NCI-H1092 treated with DMSO at 0.1 percent for 48 hours (cell line): ENCODE data around the gene NBEAL2.

ENCODE experiments used
- DNase-seq: peaks from one replicate; lab custom pipeline; 2025; lab: John Stamatoyannopoulos, UW

Gene NBEAL2

GRCh38 chr3:46978985-46979944 is at the start of gene NBEAL2:
Gene NBEAL2, plus strand, starts transcription at chr3:46979666. Its CDS starts 196 bp downstream, at chr3:46979862.
- peak; percentile 62 for DNase-seq

GRCh38 chr3:46930166-46930944 is 49.1 kb upstream of the NBEAL2 start:
- DNase-seq: no peak

DNA sequence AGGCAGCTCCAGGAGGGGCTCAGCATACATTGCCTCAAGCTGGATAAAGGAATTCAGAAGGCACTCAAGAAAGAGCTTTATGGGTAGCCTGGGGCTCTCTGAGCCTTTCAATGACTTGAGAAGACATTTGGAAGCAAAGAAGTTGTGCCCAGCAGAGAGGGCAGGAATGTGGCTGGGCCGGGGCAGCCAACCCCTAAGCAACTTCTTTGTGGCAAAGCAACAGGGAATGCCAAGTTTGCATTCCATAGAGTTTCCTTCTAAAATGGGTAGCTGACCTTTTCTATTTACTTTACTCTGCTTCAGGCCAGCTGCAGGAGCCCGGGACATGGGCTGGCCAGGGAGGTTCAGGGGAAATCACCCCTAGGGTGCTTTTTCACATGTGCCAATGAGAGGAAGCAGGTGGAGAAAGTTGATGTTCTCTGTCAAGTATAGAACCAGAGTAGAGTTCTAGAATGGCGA is 48.5 kb upstream of the NBEAL2 start:
- DNase-seq: no peak

DNA sequence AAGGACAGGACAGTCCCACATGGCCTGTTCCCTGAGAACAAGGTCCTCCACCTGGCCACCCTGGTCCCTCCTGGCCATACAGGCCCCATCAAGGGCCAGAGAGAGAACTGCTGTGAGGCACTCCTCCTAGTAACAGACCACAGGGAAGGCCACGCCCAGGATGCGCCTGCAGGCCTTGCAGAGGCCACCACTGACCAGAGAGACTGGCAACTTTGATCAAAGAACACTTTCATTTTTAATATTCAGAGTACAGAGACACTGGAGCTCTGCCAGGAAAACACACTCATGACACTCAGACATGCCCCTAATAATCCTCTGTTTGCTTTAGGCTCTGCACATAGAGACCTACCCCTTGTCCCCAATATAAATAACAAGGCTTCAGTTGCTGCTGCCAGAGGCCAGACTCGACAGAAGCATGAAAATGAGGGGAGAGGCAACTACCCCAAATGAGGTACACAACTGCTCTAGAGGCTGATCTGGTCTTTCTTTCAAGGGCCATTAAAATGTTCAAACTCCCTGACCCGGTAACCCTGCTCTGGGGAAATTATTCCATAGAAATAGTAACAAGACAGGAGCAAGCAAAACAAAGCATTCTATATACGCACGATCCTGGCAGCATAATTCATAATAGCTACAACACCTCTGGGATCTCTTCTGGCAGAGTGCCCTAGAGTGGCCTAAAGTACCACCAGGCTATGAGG is 47.7 kb upstream of the NBEAL2 start:
- DNase-seq: peak; percentile 29

DNA sequence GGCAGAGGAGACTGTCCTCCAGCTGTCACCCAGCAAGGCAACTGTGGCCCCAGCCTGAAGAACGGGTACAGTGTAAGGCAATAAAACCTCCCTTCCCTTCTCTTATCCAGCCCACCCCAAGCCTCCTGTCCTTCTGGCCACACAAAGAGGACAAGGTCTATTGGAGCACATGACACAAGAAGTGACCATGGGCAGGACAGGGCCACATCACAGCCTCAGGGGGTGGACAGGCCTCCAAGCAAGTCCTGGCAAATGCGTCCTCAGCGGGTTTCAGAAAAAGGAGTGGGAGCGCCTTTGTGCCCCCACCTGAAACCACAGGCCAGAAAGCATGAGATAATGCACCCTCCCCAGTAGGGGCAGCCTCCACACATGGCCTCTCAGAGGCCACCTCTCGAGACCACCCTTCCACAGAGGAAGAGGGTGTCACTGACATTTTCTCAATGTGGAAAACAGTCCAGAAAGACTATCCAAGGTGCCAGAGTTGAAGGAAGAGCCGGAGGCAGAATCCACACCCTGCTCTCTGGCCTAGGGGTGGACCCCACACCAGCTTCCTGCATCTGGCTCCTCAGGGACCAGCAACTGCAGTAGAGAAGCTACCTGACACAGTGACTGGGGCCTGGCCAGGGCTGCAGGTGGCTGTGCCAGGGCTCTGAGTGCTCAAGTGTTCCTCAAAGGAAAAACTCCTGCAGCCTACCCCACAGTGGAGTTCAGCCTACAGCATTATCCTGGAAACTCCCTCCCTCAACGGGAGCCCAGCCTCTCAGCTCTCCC is 46.8 kb upstream of the NBEAL2 start:
- DNase-seq: no peak

GRCh38 chr3:46933261-46933660 is 46.2 kb upstream of the NBEAL2 start:
- no peak for DNase-seq

- peak; percentile 25 for DNase-seq
These were observed 45.4 kb upstream of the NBEAL2 start for GRCh38 chr3:46934072-46934471.

DNA sequence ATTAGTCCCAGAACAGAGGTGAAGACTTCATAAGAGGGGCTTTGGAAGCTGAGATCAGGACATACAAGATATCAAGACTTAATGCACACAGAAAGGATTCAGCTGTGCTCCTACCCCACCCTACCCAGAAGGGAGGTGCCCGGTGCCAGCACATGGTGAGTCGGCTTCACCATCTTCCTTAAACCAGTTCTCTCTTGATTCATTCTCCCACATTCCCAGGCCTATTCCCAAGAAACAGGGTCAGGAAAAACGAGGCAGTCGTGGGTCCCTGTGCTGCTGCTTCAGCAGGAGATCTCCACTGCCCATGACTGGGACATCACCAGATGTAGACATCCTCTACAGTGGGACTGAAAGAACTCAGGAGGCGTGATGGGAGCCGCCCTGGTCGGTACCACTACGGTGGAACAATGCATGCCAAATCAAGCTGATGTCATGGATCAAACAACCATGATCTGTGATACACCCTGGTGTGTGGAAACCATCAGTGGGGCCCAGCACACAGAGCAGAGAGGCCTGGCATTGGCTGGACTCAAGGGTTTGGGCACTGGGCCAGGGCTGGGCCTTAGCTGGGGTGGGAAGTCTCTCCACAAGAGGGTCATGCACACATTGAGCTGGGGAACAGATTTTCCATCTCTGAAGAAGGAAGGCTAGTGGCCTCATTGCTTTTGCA is 44.8 kb upstream of the NBEAL2 start:
- peak; percentile 16 for DNase-seq

DNA sequence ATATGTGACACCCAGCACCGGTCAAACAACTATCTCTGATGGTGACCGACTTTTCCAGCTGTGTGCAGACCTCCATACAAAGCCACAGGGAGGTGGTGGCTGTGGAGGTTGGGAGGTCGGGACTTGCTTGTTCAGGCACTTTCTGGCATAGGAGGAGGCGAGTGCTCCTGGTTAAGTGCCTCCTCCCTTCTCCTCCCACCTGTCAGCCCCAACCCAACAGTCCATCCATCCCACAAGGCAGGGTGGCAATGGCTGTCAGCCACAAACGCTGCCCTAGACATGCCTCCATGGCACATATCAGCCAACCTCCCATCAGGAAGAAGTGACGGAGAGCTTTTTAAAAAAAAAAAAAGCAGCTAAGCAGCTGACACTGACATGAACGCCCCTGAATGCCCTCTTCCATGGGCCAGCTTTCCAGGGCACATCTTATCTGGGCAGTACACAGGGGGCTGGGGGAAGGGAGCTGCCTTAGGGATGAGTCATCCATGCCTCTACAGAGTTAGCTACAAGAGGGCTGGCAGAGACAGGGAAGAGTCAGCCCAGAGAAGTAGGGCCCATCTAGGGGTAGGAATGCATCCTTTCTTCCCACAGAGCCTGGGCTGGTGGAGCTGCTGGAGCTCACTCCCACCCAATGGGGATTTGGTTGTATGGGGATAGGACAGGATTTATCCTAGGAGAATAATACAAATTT is 44.2 kb upstream of the NBEAL2 start:
- no peak for DNase-seq

GRCh38 chr3:46935989-46936558 is 43.4 kb upstream of the NBEAL2 start:
- DNase-seq: no peak

DNA sequence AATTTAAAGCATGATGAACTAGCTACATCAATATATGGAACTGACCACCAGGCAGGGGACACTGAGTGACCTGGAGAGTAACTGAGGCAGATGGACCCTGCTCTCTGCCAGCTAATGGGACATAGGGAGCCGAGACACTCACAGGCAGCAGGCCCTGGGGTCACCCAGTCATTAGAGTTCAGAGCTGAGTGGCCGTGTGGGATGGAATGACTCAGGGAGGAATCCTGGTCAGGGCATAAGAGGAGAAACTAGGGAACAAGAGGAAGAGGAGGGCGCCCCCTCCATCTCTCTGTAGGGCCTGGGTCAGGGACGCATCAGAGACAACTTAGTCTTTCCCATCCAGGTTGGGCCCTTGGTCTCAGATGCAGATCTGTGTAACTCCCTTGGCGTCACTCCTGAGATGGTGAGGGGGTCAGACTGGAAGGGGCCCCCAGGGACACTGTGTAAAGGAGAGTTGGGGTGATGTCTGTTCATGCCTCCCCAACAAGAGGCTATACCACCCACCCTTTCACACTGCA is 42.7 kb upstream of the NBEAL2 start:
- DNase-seq: no peak

DNA sequence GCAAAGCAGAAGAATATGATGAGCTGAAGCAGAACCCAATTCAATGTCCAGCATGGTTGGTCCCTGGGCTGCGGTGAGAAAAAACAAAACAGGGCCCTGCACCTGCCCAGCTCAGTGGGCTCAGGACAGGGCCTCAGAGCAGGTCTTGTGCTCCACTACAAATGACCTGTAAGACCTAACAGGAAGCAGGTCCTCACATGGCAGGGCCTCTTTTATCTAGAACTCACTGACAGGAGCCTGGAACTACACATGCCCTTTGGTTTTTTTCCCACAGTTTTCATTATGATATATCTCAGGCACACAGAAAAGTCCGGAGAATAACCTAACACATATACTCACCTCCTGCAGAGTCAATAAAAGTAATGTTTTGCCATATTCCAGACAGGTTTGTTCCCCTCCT is 41.3 kb upstream of the NBEAL2 start:
- no peak for DNase-seq

DNA sequence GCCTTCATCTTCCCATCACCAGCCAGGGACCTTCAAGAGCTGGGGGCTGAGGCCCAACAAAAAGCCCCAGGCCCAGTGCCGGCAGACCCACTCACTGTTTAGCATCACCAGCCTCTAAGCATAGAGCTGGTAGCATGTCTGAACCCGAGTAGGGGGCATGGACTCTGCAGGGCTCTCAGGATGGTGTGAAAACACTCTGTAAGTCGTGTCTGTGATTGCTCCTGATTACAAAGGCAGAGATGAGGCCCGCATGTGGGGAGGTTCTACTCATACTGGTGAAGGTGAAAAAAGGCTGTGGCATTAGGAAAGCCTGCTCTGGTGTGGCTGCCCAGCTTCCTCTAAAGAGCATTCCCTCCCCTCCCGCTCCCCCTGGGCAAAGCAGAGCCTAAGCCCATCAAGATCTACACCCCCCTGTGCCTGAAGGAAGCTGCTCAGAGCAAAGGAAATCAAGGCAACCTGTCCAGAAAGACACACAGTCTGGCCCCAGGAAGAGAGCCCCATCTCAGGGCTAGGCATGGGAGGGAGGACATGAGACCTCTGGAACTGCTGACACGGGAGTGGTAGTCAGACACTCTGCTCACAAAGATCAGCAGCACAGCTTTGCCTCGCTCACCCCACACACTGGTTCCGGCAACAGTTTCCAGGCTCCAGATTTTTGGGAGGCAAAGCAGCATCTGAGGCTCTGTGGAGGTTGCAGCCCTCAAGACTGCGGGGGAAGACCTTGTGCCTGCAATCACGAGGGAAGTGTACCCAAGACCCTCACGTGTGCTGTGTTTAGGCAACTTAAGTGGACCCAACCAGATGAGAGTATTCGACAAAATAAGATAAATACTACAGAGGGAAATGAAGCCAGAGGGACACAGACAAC is 39.7 kb upstream of the NBEAL2 start:
- DNase-seq: no peak

DNA sequence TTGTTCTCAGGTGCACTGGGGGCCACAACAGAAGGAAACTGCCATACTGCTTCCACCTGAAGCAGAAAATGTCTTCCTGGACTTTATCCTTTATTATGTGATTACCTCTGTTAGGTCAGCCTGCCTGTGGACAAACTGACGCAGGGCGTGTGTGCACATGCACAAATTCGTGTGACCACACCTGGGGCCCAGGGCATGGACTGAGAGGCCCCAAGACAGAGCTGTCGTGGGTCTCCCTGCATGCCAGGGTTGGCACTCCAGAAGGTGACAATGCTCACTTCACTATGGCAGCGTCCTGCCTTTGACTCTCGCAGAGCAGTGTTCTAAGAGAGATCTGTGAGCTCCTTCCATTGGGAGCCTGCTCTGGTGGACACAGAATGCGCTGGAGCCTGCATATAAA is 37.4 kb upstream of the NBEAL2 start:
- DNase-seq: no peak

GRCh38 chr3:46942481-46943236 is 36.8 kb upstream of the NBEAL2 start:
- no peak for DNase-seq

- DNase-seq: peak; percentile 17
These were observed 36.0 kb upstream of the NBEAL2 start for GRCh38 chr3:46943237-46944187.

GRCh38 chr3:46944191-46944590 is 35.3 kb upstream of the NBEAL2 start:
- DNase-seq: no peak
